Measurements from ENCODE around the gene FGD4.

Gene FGD4

GRCh38 chr12:32402946-32403345 is 3.6 kb downstream of the FGD4 start:
- Histone ChIP-seq H3K4me1 (ENCODE audit: insufficient read depth, low read length, poor library complexity, severe bottlenecking) (no peaks in the 10 kb centered on the region), H3K9me2 (replicated peaks; ENCODE audit: low read depth, low read length) (no peaks in the 10 kb centered on the region), H3K9ac (ENCODE audit: low read depth, low read length, poor library complexity, severe bottlenecking) (no peak overlapping the region), H3K4me2 (ENCODE audit: low read depth, low read length, poor library complexity, severe bottlenecking) (no peak overlapping the region), H3K36me3 (ENCODE audit: insufficient read depth, low read length) (no peaks in the 10 kb centered on the region), H3F3A (ENCODE audit: low read depth) (no peaks in the 10 kb centered on the region), H3K9me3 (ENCODE audit: insufficient read depth, low read depth, low read length) (no peaks in the 10 kb centered on the region), H3K79me2 (ENCODE audit: insufficient read depth, low read length) (no peaks in the 10 kb centered on the region), H3K4me3 (ENCODE audit: low read length, poor library complexity, severe bottlenecking) (no peak overlapping the region), H2AFZ (ENCODE audit: low read length) (no peak overlapping the region), H3K27me3 (ENCODE audit: insufficient read depth, low read length, poor library complexity, severe bottlenecking) (no peaks in the 10 kb centered on the region), H4K20me1 (ENCODE audit: insufficient read depth, low read length, poor library complexity, severe bottlenecking) (no peaks in the 10 kb centered on the region)
- no peak for TF ChIP-seq CTCF (conservative IDR thresholded peaks at IDR 0.05; ENCODE audit: low read length)
- TF ChIP-seq EZH2phosphoT487 (IDR thresholded peaks at IDR 0.05; ENCODE audit: borderline replicate concordance) = no peak

- Histone ChIP-seq H4K20me1 (ENCODE audit: insufficient read depth, low read length, poor library complexity, severe bottlenecking) (no peaks in the 10 kb centered on the region), H3K79me2 (ENCODE audit: insufficient read depth, low read length) (no peaks in the 10 kb centered on the region), H3K9me3 (ENCODE audit: insufficient read depth, low read depth, low read length) (no peaks in the 10 kb centered on the region), H3K4me3 (ENCODE audit: low read length, poor library complexity, severe bottlenecking) (no peak overlapping the region), H3F3A (ENCODE audit: low read depth) (no peaks in the 10 kb centered on the region), H3K9ac (ENCODE audit: low read depth, low read length, poor library complexity, severe bottlenecking) (no peak overlapping the region), H3K4me1 (ENCODE audit: insufficient read depth, low read length, poor library complexity, severe bottlenecking) (no peaks in the 10 kb centered on the region), H3K27me3 (ENCODE audit: insufficient read depth, low read length, poor library complexity, severe bottlenecking) (no peaks in the 10 kb centered on the region), H3K36me3 (ENCODE audit: insufficient read depth, low read length) (no peaks in the 10 kb centered on the region), H3K4me2 (ENCODE audit: low read depth, low read length, poor library complexity, severe bottlenecking) (no peak overlapping the region), H2AFZ (ENCODE audit: low read length) (no peak overlapping the region), H3K9me2 (replicated peaks; ENCODE audit: low read depth, low read length) (no peaks in the 10 kb centered on the region)
- TF ChIP-seq CTCF (conservative IDR thresholded peaks at IDR 0.05; ENCODE audit: low read length) (no peak), EZH2phosphoT487 (IDR thresholded peaks at IDR 0.05; ENCODE audit: borderline replicate concordance) (no peak)
These were observed 8.4 kb downstream of the FGD4 start for GRCh38 chr12:32407795-32408194.

- no peaks in the 10 kb centered on the region for H4K20me1 ChIP-seq (ENCODE audit: insufficient read depth, low read length, poor library complexity, severe bottlenecking)
- no peaks in the 10 kb centered on the region for H3K9me2 ChIP-seq (replicated peaks; ENCODE audit: low read depth, low read length)
- no peak overlapping the region for H3K4me3 ChIP-seq (ENCODE audit: low read length, poor library complexity, severe bottlenecking)
- H3K27me3 ChIP-seq (ENCODE audit: insufficient read depth, low read length, poor library complexity, severe bottlenecking) = no peaks in the 10 kb centered on the region
- no peak overlapping the region for H3K4me2 ChIP-seq (ENCODE audit: low read depth, low read length, poor library complexity, severe bottlenecking)
- no peak overlapping the region for H2AFZ ChIP-seq (ENCODE audit: low read length)
- no peaks in the 10 kb centered on the region for H3K9me3 ChIP-seq (ENCODE audit: insufficient read depth, low read depth, low read length)
- TF ChIP-seq EZH2phosphoT487 (IDR thresholded peaks at IDR 0.05; ENCODE audit: borderline replicate concordance) = no peak
- TF ChIP-seq CTCF (conservative IDR thresholded peaks at IDR 0.05; ENCODE audit: low read length) = no peak
- no peaks in the 10 kb centered on the region for H3K36me3 ChIP-seq (ENCODE audit: insufficient read depth, low read length)
- no peaks in the 10 kb centered on the region for H3K4me1 ChIP-seq (ENCODE audit: insufficient read depth, low read length, poor library complexity, severe bottlenecking)
- H3K9ac ChIP-seq (ENCODE audit: low read depth, low read length, poor library complexity, severe bottlenecking) = no peak overlapping the region
- H3K79me2 ChIP-seq (ENCODE audit: insufficient read depth, low read length) = no peaks in the 10 kb centered on the region
- no peaks in the 10 kb centered on the region for H3F3A ChIP-seq (ENCODE audit: low read depth)
These were observed 14.1 kb downstream of the FGD4 start for GRCh38 chr12:32413412-32413811.
